HG03432 (cell line): ENCODE results near the gene TEX51.

Experiments
- ATAC-seq: cut with Tn5 transposase; IDR thresholded peaks from one replicate; pipeline ENCODE4 v1.9.1; 2021; ENCODE audit warnings: mild to moderate bottlenecking, moderate library complexity; ENCODE audit not compliant: unreplicated experiment

Gene TEX51

DNA sequence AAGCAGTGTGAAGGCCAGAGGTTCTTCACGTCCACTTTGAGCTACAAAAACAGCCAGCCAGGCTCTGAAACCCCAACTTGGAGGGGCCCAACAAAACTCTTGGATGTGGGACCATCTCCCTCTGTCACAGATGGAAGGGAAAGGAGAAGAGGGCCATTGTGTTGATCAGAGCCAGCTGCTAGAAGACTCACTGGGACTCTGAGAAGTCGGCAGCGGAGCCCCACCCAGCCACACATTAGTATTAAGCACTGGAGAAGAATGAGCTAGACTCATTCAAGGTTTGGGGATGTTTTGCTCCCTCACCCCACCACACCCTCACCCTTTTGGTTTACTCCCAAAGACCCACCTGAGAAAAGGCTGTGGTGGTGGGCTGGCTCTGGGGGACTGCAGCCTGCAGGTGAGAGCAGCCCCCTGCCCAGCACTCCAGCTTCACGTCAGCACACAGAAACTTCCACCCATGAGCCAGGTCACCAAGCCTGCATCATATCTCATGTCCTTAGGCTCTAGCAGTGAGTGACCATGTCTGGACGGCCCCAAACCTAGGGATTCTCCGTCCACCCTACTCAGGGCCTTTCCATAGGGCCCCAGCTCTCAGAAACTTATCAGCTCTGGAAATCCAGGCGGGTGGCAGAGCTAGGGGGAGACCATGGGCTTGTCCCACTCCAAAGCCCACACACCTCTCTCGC lies 12.6 kb downstream of the TEX51 start:
- no peak for ATAC-seq

DNA sequence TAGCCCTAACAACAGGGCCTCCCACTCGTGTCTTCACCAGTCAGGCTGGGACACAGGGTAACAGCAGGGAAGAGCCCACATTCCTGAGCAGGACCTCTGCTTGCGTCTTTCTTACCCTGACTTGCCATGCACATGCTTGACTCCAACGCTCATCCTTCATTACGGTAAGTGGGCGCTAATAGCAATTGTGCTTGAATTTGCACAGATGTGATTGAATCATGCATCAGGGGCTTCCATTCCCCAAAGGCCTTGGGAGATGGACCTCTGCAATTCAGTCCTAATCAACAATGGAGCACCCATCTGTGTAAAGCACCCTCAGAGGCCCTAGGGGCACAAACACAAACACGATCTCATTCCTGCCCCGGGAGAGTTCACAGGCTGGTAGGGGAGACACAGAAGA lies 13.5 kb downstream of the TEX51 start:
- ATAC-seq, result no peak

DNA sequence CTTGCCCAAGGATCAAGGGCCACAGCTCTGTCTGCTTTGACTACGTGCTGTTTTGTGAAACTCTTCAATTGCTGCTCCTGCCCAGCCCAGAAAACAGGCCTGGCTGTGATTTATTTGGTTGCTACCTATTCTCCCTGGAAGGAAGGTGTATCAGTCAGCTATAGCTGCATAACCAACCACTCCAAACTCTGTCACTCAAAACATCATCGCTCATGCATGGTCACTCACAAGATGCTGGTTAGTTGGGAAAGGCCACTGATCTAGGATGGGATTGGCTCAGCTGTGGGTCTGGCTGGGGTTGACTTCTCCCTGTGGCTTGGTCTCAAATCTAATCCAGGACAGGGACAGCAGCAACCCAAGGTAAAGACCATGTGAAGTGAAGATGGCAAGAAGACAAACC lies 14.6 kb downstream of the TEX51 start:
- no peak for ATAC-seq

DNA sequence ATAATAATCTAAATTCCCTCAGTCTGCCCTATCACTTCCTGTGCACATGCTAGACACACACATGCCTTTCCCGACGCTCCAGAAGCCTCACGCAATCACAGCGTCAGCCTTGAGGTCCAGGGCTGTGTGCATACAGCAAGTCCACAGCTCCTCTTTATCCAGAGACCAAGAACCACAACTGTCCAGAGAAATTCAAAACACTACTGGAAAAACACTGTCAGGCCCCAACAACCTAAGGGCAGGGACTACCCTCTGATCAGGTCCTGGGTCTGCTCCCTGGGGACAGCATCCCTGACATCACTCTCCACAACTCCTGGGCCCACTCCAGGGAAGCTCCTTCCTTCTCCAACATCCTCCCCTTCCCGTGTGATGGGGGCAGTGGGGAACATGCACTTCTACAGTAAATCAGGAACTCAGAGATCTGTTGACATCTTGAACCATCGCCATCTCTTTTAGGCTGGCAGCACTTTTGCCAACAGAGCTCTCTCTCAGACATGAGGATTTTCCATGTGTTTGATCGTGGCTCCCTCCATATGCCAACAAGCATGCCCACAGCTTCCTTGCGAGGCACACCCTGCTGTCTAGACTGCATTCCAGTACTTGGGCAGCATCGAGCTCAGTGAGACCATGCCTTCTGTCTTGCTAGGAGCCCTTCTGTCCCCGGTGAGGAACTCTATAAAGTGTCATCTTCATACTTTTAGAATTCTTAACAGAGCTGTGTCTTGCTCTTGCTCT lies 15.4 kb downstream of the TEX51 start:
- no peak for ATAC-seq

GRCh38 chr2:126914811-126915500 lies 16.3 kb downstream of the TEX51 start:
- ATAC-seq, result no peak

DNA sequence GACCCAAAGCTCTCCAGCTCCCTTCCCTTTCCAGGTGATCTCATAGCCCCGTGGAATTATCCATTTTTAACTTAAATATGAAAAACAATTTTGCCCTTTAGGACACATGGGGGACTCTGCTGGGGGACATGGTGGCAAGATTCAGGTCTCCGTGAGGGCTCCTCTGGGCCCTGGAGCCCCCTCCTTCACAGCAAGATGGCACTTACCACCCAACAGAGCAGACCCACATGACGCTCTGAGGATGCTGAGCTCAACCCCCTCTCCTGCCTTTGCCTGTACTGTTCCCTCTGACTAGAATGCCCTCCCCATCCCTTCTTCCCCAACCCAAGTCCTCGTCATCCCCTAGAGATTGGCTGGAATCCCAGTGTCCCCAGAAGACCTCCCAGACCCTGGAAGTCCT lies 17.2 kb downstream of the TEX51 start:
- no peak for ATAC-seq

DNA sequence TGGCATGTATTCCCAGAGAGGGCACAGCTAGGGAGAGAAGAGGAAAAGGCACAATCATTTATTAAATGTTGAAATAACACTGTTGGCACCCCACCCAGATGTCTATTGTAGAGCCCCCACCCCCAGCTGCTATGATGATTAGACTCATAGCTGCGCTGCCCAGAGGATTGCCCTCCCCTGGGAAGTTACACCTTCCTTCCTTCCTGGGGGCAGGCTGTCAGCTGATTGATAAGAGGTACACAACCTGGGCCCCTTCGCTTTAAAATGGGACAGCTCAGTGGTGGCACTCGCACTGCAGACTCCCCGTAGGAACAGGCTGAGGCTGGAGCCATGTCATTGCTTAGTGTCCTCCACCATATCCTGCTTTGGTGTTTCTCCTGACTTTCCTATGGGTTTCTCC lies 18.1 kb downstream of the TEX51 start:
- ATAC-seq, result no peak

GRCh38 chr2:126921066-126921465 lies 22.4 kb downstream of the TEX51 start:
- ATAC-seq, result no peak

GRCh38 chr2:126930970-126931590 lies 32.4 kb downstream of the TEX51 start:
- no peak for ATAC-seq

DNA sequence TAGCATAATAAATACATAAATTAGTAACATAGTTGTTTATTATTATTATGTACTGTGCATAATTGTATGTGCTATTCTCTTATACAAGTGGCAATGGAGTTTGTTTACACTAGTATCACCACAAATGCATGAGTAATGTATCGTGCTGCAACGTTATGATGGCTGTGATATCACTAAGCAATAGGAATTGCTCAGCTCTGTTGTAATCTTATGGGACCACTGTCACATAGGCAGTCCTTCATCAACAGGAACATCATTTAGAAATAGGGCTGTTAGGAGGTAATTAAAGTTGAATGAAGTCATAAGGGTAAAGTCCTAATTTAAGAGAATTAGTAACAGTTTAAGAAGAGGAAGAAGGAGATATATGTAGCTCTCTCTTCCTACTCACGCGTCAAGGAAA lies 33.8 kb downstream of the TEX51 start:
- ATAC-seq, result no peak

DNA sequence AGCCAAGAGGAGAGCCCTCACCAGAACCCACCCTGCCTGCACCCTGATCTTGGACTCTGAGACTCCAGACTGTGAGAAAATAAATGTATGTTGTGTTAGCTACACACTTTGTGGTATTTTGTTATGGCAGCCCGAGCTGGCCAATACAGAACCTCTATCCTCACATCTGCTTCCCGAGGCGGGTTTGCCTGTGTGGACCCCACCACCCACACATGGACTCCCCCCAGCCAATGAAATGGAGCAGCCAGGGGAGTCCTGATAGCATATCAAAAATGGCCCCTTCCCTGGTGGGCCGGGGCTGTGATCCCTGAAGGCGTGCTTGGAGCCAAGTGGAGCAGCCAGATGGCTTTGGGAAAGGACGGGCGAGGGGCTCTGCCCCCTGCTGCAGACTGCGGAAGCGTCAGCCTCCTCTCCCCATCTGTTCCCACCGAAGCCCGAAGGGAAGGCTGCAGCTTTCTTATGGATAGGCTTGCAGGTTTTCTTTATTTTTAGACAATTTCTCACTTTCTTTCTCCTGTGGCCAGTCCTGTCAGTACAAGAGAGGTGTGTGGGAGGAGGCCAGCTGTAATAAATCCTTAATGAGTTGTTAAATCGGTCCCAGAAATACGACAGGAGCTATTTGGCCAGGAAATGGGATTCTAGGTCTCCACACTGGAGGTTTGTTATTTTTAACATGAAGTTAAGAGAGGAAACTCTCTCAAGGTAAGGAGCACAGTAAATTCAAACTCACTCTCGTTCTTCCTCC lies 34.4 kb downstream of the TEX51 start:
- no peak for ATAC-seq

DNA sequence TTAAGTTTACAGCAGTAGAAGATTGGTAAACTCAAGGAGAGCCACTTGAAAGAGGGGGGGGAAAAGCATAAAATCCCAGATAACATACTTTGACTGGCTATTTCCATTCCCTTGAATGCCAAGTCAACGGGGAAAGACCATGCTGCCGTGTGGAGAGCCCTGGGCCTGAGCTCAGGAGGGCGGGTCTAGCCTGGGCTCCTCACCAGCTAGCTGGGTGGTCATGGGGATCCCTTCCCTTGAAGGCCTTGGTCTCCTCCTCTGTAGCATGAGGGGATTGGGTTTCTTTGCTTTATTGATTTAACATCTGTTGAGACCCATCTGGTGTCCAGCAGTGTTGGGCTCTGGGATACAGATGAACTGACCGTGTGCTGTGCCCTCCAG lies 35.0 kb downstream of the TEX51 start:
- ATAC-seq, result no peak

DNA sequence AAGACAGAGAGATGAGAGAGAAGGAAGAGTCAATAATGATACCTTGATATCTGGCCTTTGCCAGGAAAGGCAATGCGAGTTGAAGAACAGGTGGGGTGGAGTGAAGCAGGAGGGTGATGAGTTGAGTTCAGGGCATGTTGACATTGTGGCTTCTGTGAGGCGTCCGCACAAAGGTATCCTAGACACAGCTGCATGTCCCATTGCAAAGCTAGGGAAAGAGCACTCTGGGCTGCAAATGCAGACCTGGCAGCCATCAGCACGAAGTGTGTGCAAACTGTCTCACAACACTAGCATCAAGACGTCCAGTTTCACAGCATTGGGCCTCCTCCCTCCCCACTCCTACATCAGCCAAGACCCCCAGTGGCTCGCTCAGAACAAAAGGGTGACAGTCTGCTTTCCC lies 36.1 kb downstream of the TEX51 start:
- no peak for ATAC-seq

GRCh38 chr2:126935774-126936173 lies 37.1 kb downstream of the TEX51 start:
- ATAC-seq, result no peak

DNA sequence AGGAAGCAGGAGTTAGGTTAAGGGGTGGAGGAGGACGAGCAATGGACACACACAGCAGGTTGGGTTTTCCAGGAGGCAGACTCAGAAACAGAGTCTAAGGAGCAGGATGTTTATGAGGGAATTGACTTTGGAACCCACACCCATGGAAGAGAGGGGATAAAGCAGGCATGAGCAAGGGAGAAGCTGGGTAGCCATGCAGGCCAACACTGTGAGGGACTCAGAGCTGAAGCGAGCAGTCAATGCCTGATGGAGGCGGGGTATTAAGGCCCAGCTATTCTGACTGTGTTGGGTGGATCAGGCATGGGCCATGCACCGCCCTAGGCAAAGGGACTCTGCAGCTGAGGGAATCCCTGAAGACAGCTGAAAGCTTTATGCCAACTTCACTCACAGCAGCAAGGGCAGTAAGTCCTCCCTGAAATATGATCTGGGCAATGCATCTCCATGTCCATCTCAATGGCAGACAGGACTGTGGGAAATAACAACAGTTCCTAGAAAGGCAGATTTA lies 37.6 kb downstream of the TEX51 start:
- ATAC-seq, result no peak

DNA sequence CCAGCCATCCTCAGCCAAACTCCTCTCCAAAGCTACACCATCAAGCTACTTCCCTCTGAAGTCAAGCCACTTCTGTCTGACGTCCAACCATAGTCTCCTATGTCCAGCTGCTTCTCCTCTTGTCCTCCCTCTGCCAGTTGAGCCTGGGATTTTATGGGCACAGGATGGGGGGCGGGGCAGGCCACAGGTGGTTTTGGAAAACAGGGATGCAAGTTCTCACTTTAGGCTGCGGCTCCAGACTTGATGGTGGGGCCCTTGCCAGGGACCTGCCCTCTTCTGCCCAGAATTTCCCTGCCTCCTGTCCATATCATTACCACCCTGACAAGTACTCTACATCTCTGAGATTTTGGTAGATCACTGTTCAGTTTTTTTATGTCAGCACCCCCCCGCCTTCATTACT lies 41.6 kb downstream of the TEX51 start:
- ATAC-seq, result no peak

DNA sequence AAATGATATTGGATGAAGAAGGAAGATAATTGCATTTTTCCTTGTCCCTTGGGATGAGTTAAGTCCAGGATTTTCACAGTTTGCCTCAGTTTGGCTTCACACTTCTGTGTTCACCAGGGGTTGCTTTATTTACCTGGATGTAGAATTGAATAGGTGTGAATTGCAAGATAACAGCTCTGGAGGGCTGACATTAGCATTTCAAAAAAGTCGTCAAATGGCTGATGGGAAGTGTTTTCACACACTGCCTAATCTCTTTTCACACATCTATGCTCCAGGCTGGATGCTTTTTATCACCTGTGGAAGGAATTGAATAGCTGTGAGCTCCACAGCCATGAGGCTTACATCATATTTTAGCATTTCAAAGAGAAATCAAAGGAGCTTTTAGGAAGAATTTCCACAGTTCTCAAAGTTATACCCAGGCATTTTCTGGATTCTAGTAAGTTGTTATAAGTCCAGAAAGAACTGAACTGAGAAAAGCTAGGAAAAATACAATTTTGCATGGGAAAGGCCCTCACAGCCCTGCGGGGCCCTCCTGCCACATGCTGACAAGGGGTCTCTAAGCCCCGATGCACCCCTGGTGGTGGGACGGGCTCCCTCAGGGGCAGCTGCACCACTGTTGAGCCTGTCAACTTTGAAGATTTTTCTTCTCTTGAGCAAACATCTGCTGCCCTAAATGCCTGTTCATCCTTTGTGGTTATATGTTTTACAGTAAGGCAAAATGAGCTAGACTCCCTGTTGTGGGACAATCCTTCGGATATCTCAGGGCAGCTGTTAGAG lies 43.9 kb downstream of the TEX51 start:
- ATAC-seq, result no peak

GRCh38 chr2:126943612-126944348 lies 45.1 kb downstream of the TEX51 start:
- no peak for ATAC-seq

- ATAC-seq, result no peak
Measured at GRCh38 chr2:126945118-126945517, 46.4 kb downstream of the TEX51 start.
